HL-60 (cell line): Measurements from ENCODE around the gene RDH5.
A peak's percentile ranks its signal among the peaks of the same experiment; 100 is the strongest.

ENCODE experiments used
- DNase-seq, 2 experiments: peaks; one replicate each; pipeline ENCODE4 v3.0.0-alpha.2; 2010 to 2020; ENCODE audit warnings: low read depth in 1 of 2, low spot score in 1 of 2
- H3K27ac ChIP-seq: fragments of 250-450 bp; sonication (Bioruptor Pico); replicated peaks from 2 replicates; pipeline ENCODE4 v1.5.1; 2020; ENCODE audit warnings: mild to moderate bottlenecking, moderate library complexity
- H3K27me3 ChIP-seq: fragments of 250-450 bp; sonication (Bioruptor Pico); 2 replicates; pipeline ENCODE4 v1.5.1; 2021; ENCODE audit warnings: mild to moderate bottlenecking, moderate library complexity; ENCODE audit not compliant: insufficient read depth, poor library complexity, severe bottlenecking
- H3K4me3 ChIP-seq: replicated peaks from 2 replicates; pipeline ENCODE4 v1.5.1; 2011; ENCODE audit warnings: mild to moderate bottlenecking, control low read depth, low read length; ENCODE audit not compliant: insufficient read depth
- GABPA ChIP-seq: IDR thresholded peaks from 2 replicates; pipeline ENCODE4 v1.6.1; 2012; ENCODE audit warnings: low read depth
- POLR2AphosphoS5 ChIP-seq: IDR thresholded peaks from 2 replicates; pipeline ENCODE4 v1.6.1; 2012; ENCODE audit warnings: low read depth
- SPI1 ChIP-seq: IDR thresholded peaks from 2 replicates; pipeline ENCODE4 v1.6.1; 2012; ENCODE audit warnings: low read depth, mild to moderate bottlenecking, borderline replicate concordance
- TF ChIP-seq, protein P1 (sequence below): IDR thresholded peaks from 2 replicates; pipeline ENCODE4 v1.6.1; 2012; ENCODE audit warnings: low read depth; ENCODE audit not compliant: insufficient replicate concordance
- TF ChIP-seq, protein P2 (sequence below): IDR thresholded peaks from one replicate; pipeline ENCODE4 v1.5.1; 2011; ENCODE audit warnings: low read length, control low read depth, inconsistent platforms; ENCODE audit not compliant: insufficient read depth

Gene RDH5

GRCh38 chr12:55717011-55718007 is 2.9 kb upstream of the RDH5 start:
- DNase-seq: no peak
- TF ChIP-seq, protein P1, sequence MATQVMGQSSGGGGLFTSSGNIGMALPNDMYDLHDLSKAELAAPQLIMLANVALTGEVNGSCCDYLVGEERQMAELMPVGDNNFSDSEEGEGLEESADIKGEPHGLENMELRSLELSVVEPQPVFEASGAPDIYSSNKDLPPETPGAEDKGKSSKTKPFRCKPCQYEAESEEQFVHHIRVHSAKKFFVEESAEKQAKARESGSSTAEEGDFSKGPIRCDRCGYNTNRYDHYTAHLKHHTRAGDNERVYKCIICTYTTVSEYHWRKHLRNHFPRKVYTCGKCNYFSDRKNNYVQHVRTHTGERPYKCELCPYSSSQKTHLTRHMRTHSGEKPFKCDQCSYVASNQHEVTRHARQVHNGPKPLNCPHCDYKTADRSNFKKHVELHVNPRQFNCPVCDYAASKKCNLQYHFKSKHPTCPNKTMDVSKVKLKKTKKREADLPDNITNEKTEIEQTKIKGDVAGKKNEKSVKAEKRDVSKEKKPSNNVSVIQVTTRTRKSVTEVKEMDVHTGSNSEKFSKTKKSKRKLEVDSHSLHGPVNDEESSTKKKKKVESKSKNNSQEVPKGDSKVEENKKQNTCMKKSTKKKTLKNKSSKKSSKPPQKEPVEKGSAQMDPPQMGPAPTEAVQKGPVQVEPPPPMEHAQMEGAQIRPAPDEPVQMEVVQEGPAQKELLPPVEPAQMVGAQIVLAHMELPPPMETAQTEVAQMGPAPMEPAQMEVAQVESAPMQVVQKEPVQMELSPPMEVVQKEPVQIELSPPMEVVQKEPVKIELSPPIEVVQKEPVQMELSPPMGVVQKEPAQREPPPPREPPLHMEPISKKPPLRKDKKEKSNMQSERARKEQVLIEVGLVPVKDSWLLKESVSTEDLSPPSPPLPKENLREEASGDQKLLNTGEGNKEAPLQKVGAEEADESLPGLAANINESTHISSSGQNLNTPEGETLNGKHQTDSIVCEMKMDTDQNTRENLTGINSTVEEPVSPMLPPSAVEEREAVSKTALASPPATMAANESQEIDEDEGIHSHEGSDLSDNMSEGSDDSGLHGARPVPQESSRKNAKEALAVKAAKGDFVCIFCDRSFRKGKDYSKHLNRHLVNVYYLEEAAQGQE: no peak
- TF ChIP-seq, protein P2, sequence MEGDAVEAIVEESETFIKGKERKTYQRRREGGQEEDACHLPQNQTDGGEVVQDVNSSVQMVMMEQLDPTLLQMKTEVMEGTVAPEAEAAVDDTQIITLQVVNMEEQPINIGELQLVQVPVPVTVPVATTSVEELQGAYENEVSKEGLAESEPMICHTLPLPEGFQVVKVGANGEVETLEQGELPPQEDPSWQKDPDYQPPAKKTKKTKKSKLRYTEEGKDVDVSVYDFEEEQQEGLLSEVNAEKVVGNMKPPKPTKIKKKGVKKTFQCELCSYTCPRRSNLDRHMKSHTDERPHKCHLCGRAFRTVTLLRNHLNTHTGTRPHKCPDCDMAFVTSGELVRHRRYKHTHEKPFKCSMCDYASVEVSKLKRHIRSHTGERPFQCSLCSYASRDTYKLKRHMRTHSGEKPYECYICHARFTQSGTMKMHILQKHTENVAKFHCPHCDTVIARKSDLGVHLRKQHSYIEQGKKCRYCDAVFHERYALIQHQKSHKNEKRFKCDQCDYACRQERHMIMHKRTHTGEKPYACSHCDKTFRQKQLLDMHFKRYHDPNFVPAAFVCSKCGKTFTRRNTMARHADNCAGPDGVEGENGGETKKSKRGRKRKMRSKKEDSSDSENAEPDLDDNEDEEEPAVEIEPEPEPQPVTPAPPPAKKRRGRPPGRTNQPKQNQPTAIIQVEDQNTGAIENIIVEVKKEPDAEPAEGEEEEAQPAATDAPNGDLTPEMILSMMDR: no peak
- TF ChIP-seq GABPA (no peak), SPI1 (no peak), POLR2AphosphoS5 (no peak)
- Histone ChIP-seq H3K4me3 (peak overlapping the region; percentile 82), H3K27me3 (no peaks in the 10 kb centered on the region), H3K27ac (no peak overlapping the region; the same call in 1 of the 2 replicates)

GRCh38 chr12:55718015-55718414 is 2.2 kb upstream of the RDH5 start:
- no peak overlapping the region for H3K27ac ChIP-seq
- no peaks in the 10 kb centered on the region for H3K27me3 ChIP-seq
- no peak for DNase-seq
- TF ChIP-seq, protein P2: no peak
- TF ChIP-seq, protein P1: no peak
- no peak for TF ChIP-seq POLR2AphosphoS5
- no peak for TF ChIP-seq SPI1
- TF ChIP-seq GABPA: no peak
- no peak overlapping the region for H3K4me3 ChIP-seq

DNA sequence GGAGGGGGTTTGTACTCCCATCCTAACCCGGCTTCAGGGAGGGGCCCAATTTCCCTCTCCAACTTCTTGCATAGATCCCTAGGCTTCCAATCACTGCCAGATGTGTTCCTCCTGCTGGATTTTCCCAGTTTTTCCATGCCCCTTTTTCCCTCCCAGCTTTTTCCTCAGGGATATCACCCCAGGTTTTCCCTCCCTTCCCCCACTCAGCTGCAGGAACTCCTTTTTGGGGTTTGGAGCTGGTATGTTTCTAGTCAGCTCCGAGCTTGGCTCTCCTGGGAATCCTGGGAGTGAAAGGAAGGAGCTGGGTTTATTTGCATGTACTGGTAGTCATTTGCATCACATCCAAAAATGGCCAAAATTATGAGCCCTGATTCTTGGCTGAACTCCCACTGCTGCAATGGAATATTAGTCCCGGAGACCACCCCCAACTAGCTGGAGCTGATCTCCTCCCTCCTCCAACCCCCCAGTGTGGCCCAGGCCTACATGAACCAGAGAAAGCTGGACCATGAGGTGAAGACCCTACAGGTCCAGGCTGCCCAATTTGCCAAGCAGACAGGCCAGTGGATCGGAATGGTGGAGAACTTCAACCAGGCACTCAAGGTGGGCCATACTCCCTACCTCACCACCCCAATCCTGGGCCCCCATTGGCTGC is 1.4 kb upstream of the RDH5 start:
- Histone ChIP-seq H3K27ac (no peak overlapping the region), H3K4me3 (no peak overlapping the region), H3K27me3 (no peaks in the 10 kb centered on the region)
- TF ChIP-seq, protein P2: no peak
- TF ChIP-seq SPI1 (no peak), GABPA (no peak), POLR2AphosphoS5 (no peak)
- TF ChIP-seq, protein P1: no peak
- DNase-seq: no peak
